Dermis microvascular lymphatic vessel endothelial cell (primary cell): ENCODE results near the gene PIN1. TPM values are rescaled to one million over a fixed set of nuclear protein-coding genes. Genes with fewer than 3 reads are reported as not detected.
A peak's percentile ranks its signal among the peaks of the same experiment; 100 is the strongest.
"Not testable (repeated sequence)": the region's sequence is repeated elsewhere in the genome, so short reads cannot be mapped to it uniquely, and the experiment has no call there.

Experiments used
- DNase-seq, 2 donors: peaks; one replicate each; pipeline versions ENCODE4 v3.0.0 to v3.0.0-alpha.2; 2010; ENCODE audit warnings: low read depth in 2 of 2
- total RNA-seq: library from RNA; depleted of rRNA; stranded (reverse); fragments of >200 nt; gene quantifications from 2 replicates; pipeline ENCODE4 v1.2.1, GENCODE V29; 2014

Gene PIN1
- total RNA-seq, 1 donor from 2014 or later, result 91.3 TPM

GRCh38 chr19:9818734-9819595, 16.2 kb upstream of the PIN1 start, which contains the start of gene FBXL12:
Gene FBXL12 (minus strand): TSS chr19:9819079. CDS start chr19:9818813, 266 bp downstream.
- DNase-seq, result peak; percentile 98 to 100

- DNase-seq, result no peak
These were observed 15.6 kb upstream of the PIN1 start for GRCh38 chr19:9819596-9819909.

DNA sequence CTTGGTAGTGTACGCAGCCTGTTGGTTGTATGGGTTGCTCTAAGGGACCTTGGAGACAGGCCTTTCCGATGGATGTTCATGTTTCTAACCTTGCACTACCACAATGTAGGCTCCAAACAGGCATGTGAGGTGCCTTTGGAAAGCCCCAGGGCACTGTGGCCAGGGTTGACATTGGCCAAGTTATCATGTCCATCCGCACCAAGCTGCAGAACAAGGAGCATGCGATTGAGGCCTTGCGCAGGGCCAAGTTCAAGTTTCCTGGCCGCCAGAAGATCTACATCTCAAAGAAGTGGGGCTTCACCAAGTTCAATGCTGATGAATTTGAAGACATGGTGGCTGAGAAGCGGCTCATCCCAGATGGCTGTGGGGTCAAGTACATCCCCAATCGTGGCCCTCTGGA, 15.1 kb upstream of the PIN1 start:
- not testable (repeated sequence) for DNase-seq

DNA sequence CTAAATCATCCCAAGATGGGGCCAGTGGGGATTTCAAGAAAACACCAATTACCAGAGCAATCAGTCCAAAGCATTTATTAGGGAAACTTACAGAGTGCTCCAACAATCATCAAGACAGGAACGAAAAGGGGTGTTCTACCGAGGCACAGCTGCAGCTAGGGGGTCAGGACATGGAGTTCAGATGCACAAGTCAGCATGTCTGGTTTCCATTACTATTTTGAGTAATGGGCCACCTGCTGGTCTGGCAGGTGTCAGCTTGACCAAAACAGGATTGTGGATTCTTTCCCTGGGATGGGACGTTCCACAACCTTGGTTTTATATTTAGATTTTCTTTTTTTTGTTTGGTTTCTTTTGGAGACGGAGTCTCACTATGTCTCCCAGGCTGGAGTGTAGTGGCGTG, 11.3 kb upstream of the PIN1 start:
- no peak for DNase-seq

GRCh38 chr19:9827289-9828238, 7.6 kb upstream of the PIN1 start, which contains the start of gene UBL5:
Gene UBL5 (plus strand): TSS chr19:9827918. CDS start chr19:9828338, 420 bp downstream.
- peak; percentile 77 to 88 for DNase-seq

GRCh38 chr19:9828551-9829063, 6.5 kb upstream of the PIN1 start:
- no peak for DNase-seq

DNA sequence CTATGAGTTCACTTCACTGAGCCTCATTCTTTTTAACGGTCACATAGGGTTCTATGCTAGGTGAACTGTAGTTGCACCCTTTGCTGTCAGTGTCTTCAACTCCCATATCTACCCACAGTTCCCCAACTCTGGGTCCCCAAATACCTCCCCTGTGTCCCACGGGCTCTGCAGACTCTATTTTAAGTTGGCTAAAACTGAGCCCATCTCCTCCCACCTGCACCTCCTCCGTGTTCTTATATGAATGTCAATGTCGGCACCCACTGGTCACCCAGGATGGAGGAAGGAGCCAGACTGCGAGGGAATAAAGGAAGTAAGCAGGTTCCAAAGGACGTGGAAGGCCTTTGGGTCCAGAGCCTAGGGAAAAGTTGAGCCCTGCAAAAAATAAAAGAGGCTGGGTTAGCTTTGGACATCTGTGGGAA, 802 bp upstream of the PIN1 start:
- no peak for DNase-seq

- DNase-seq, result no peak
These were observed 410 bp downstream of the PIN1 start for GRCh38 chr19:9835507-9835949.

DNA sequence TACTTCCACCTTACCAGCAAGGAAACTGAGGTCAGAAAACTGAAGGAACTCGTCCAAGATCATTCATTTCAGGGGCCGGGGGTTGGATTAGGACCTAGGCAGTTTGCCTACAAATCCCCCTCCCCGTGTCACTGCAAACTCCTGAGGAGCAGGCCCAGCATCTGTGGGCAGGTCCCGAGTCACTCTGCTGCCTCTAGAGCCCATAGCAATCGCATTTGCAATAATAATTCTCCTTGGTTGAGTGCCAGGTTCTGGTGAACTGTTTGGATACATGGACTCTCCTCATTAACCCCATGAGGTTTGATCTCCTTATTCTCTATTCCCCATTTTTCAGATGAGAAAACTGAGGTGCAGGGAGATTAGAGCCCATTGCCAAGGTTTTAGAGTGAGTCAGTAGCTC, 903 bp downstream of the PIN1 start:
- peak in 1 of 2 donors; percentile 19 for DNase-seq

- no peak for DNase-seq
These were observed 3.2 kb downstream of the PIN1 start for GRCh38 chr19:9838324-9838723.

DNA sequence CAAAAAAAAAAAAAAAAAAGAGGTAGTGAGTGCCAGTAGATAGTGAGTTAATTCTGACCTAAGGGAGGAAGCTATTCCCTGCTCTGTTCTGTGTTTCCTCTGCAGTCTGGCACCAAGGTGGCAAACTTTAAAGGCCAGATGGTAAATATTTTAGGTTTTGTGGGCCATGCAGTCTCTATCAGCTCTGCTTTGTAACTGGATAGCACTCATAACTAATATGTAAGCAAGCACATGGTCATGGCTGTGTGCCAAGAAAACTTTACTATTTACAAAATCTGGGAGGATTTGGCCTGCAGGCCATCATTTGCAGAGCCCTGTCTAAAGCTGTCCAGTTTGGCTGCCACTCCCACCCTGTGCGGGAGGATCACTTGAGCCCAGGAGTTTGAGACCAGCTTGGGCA, 4.3 kb downstream of the PIN1 start:
- no peak for DNase-seq

DNA sequence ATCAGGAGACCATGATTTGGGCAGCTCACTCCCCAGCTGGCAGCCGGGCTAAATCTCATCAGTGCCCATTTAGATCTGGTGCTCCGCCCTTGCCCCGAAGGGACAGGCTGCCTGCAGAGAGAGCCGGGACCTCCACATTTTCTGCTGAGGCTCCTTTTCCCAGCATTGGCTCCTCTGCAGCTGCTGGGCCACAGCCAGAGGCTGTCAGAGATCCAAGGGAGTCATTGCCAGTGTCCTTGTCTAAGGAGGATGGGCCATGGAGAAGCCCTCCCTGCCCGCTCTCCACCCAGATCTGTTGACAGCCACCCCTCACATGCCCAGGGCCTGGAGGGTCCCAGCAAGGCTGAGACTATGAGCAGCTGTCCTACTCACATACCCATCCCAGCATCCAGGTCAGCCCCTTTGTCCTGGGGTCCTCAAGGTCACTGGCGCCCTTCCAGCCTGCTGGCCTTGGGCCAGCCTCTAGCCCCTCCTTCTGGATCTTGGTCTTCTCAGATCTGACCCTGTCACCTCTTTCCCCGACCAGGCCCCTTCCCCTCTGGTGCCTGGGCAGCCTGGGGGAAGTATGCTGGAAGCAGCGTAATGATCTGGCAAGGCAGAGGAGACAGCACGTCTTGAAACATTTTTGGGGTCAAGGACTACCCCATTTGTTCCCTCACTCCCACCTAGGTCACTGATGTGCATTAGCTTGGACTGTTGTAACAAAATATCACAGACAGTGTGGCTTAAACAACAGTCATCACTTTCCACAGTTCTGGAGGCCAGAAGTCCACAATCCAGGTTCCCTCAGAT, 7.9 kb downstream of the PIN1 start:
- no peak for DNase-seq

GRCh38 chr19:9843626-9844273, 8.6 kb downstream of the PIN1 start:
- DNase-seq, result not testable (repeated sequence)

DNA sequence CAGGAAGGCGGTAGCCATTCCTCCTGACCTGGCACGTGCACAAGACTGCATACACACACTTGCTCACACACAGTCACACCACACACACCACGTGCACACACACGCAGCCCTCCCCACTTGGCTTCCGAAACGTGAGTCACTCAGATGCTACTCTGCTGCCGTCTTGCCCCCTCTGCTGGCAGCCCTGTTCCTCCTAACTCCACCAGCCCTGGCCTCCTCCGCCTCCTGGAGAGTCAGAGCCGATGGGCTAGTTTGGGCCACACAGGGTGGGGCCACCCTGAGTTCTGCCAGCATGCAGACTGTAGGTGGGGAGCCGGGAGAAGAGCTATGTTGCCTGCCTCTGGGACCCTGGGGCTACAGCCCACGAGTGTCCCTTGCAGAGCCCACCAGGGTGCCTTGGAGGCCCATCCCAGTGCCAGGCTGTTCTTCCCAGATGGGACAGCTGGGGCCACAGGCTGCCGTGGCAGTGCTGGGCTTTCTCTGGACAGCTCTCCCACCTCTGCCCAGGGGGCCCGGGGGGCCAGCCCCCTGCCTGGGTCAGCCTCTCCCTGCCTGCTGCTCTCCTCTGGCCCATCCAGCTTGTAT, 12.1 kb downstream of the PIN1 start:
- peak; percentile 31 to 92 for DNase-seq

GRCh38 chr19:9848060-9848459, 12.9 kb downstream of the PIN1 start:
- DNase-seq, result peak in 1 of 2 donors; percentile 23

GRCh38 chr19:9848762-9849161, 13.6 kb downstream of the PIN1 start:
- DNase-seq, result no peak

DNA sequence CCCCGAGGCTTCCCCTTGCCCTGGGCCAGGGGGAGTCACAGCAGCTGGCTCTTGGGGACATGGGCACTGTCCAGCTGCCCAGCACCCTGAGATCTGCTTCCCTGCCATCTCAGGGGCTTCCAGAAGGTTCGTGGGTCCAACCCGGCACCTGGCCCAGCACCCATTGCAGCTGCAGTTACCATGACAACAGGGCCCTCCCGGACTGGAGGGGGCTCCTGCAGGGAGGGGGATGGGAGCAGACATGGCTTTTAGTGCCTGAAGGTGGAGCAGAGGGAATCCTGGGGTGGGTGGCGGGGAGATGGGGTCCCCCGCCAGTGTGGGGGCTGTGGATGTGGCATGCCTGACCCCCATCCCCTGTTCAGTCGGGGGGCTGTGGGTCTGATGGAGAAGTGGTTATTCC, 14.7 kb downstream of the PIN1 start:
- no peak for DNase-seq

DNA sequence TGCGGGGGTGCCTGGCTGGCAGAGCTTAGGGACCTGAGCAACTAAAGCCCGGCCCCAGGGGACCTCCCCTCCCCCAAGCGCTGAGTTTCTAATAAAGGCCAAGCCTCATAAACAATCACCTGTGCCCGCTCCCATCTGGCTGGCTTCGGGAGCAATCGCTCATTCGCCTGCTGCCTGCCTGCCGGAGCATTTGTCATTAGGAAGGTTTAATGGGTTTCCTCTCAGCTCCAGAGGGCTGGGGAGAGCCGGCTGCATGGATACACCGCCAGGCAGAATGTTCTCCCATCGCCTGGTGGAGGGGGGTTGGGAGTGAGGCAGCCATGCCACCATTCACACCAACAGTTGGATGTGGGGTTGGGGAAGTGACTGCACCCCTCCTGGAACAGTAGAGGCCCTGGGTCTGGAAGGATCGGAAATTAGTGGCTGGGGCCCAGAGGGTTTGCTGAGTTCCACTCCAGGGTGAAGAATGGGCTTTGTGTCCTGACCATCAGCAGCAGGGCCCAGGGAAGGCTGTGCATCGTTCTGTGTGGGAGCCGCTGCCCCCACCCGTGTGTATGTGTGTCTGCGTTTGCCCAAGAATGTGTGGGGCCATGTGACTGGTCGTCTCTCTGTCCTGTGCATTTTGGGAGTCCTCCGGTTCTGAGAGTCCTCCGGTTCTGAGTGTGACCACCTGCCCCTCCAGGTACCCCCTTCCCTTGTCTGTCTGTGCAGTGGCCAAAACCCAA, 15.3 kb downstream of the PIN1 start:
- no peak for DNase-seq

DNA sequence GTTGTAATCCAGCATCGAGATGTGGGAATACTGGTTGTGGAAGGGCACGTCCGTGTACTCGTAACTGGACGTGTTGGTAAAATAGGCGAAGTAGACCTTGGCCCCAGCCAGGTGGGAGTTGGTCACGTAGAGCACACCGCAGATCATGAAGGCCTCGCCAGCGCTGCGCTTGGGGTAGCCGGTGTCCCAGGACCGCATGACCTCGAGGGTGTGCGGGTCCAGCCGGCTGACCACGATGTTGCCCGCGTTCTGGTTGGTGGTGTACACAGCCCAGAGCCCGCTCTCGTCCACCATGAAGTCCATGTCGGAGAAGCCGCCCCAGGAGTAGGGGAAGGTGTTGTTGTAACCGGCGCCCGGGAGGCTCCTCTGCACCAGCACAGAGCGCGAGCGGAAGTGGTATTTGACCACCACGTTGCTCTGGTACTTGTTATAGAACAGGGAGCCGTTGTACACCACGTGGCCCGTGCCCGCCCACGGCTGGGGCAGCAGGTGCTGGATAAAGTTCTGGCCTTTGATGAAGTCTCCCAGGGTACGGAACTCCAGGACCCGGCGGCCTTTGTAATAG, 19.2 kb downstream of the PIN1 start:
- no peak for DNase-seq
